Measurements from ENCODE around the gene MSL1. TPM values are rescaled to one million over a fixed set of nuclear protein-coding genes. Genes with fewer than 3 reads are reported as not detected.

MSL1 gene
- total and polyA plus RNA-seq, 2 of the 13 experiments (the other 11 are each of a cell fraction or from before 2014, with no cell fraction given): 63.8 to 88.5 TPM

DNA sequence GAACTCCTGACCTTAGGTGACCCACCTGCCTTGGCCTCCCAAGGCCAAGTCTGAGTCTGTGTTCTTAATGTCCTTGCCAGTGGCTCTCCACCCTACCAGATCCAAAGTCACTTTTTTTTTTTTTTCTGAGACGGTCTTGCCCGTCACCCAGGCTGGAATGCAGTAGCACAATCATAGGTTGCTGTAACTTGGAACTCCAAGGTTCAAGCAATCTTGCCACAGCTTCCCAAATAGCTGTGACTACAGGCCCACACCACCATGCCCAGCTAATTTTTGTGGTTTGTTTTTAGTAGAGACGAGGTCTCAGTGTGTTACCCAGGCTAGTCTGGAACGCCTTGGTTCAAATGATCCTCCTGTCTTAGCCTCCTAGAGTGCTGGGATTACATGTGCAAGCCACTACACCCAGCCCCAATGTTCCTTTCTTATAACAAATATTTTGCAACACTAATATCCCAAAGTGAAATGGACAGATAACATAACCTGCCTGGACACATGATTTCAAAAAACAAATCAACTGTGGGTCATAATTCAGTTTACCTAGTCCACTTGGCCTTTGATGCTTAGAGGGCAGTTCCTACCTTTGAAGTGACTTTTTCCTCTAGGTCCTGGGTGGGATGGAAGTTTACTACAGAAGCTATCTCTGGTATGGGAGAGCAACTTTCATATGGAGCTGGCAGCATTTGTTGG is 51.5 kb downstream of the MSL1 start (continued):
- TF ChIP-seq FIP1L1 (IDR thresholded peaks at IDR 0.05; ENCODE audit: borderline replicate concordance, insufficient read depth, low read depth, low read length): no peak
- TF ChIP-seq, protein P1, sequence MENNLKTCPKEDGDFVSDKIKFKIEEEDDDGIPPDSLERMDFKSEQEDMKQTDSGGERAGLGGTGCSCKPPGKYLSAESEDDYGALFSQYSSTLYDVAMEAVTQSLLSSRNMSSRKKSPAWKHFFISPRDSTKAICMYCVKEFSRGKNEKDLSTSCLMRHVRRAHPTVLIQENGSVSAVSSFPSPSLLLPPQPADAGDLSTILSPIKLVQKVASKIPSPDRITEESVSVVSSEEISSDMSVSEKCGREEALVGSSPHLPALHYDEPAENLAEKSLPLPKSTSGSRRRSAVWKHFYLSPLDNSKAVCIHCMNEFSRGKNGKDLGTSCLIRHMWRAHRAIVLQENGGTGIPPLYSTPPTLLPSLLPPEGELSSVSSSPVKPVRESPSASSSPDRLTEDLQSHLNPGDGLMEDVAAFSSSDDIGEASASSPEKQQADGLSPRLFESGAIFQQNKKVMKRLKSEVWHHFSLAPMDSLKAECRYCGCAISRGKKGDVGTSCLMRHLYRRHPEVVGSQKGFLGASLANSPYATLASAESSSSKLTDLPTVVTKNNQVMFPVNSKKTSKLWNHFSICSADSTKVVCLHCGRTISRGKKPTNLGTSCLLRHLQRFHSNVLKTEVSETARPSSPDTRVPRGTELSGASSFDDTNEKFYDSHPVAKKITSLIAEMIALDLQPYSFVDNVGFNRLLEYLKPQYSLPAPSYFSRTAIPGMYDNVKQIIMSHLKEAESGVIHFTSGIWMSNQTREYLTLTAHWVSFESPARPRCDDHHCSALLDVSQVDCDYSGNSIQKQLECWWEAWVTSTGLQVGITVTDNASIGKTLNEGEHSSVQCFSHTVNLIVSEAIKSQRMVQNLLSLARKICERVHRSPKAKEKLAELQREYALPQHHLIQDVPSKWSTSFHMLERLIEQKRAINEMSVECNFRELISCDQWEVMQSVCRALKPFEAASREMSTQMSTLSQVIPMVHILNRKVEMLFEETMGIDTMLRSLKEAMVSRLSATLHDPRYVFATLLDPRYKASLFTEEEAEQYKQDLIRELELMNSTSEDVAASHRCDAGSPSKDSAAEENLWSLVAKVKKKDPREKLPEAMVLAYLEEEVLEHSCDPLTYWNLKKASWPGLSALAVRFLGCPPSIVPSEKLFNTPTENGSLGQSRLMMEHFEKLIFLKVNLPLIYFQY (CRISPR knock-in tag; IDR thresholded peaks at IDR 0.05; ENCODE audit: borderline replicate concordance): peak; percentile 86; the same call in 1 of the 2 replicates
- no peak for TF ChIP-seq ZNF674 (CRISPR knock-in tag; IDR thresholded peaks at IDR 0.05; ENCODE audit: low read depth)
- TF ChIP-seq CBX5 (CRISPR knock-in tag; IDR thresholded peaks at IDR 0.05; ENCODE audit: borderline replicate concordance): no peak
- TF ChIP-seq GATAD2A (CRISPR knock-in tag; IDR thresholded peaks at IDR 0.05): peak; percentile 91
- no peak for TF ChIP-seq TAF15 (IDR thresholded peaks at IDR 0.05; ENCODE audit: low read depth, low read length, poor library complexity, severe bottlenecking)
- no peak for TF ChIP-seq DR1 (CRISPR knock-in tag; IDR thresholded peaks at IDR 0.05)
- TF ChIP-seq ZFP36L1 (CRISPR knock-in tag; IDR thresholded peaks at IDR 0.05): no peak
- no peak for TF ChIP-seq SATB2 (CRISPR knock-in tag; IDR thresholded peaks at IDR 0.05)
- no peak for TF ChIP-seq ZNF615 (CRISPR knock-in tag; IDR thresholded peaks at IDR 0.05; ENCODE audit: borderline replicate concordance)
- no peak for TF ChIP-seq MAFK (conservative IDR thresholded peaks at IDR 0.05 in 1 of 2, IDR thresholded peaks at IDR 0.05 in 1 of 2; ENCODE audit: low read length in 2 of 2)
- peak; percentile 64; the same call in 1 of the 2 replicates for TF ChIP-seq KAT8 (CRISPR knock-in tag; IDR thresholded peaks at IDR 0.05)
- TF ChIP-seq ZBTB8A (CRISPR knock-in tag; IDR thresholded peaks at IDR 0.05; ENCODE audit: borderline replicate concordance, low read depth): no peak
- TF ChIP-seq ZNF17 (CRISPR knock-in tag; IDR thresholded peaks at IDR 0.05): no peak
- no peak for TF ChIP-seq ZFP36 (IDR thresholded peaks at IDR 0.05; ENCODE audit: borderline replicate concordance, low read depth, low read length, partially characterized antibody)
- no peak for TF ChIP-seq ZNF850 (CRISPR knock-in tag; conservative IDR thresholded peaks at IDR 0.05)
- no peak for TF ChIP-seq ZNF501 (CRISPR knock-in tag; IDR thresholded peaks at IDR 0.05)
- TF ChIP-seq ZNF121 (CRISPR knock-in tag; IDR thresholded peaks at IDR 0.05): no peak; the same call in none of the 2 replicates
- peak; percentile 69; the same call in 1 of the 2 replicates for TF ChIP-seq CREM (IDR thresholded peaks at IDR 0.05)
- TF ChIP-seq CREM (CRISPR knock-in tag; IDR thresholded peaks at IDR 0.05): no peak
- TF ChIP-seq PHF21A (CRISPR knock-in tag; IDR thresholded peaks at IDR 0.05): peak; percentile 78
- no peak for TF ChIP-seq ZSCAN30 (CRISPR knock-in tag; IDR thresholded peaks at IDR 0.05)
- TF ChIP-seq SMAD3 (CRISPR knock-in tag; IDR thresholded peaks at IDR 0.05): no peak
- no peak for TF ChIP-seq HNRNPL (IDR thresholded peaks at IDR 0.05; ENCODE audit: low read depth, low read length)
- no peak for TF ChIP-seq HDAC6 (IDR thresholded peaks at IDR 0.05; ENCODE audit: low read depth, low read length)
- TF ChIP-seq, protein P2, sequence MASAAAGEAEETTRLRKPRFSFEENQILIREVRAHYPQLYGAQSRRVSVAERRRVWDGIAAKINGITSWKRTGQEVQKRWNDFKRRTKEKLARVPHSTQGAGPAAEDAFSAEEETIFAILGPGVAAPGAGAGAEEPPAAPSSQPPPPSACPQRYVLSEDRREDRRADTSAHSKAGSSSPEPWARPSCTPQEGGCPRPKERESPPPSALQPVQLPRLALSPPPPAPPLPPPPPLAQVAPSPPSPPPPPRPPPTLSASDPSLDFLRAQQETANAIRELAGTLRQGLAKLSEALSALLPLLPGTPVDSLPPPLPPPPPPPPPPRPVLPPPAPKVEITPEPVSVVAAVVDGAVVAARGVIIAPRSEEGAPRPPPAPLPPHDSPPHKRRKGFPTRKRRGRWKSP (CRISPR knock-in tag; IDR thresholded peaks at IDR 0.05): no peak
- peak; percentile 66; the same call in 1 of the 2 replicates for TF ChIP-seq ZFP1 (CRISPR knock-in tag; IDR thresholded peaks at IDR 0.05)
- no peak for TF ChIP-seq ZNF3 (CRISPR knock-in tag; IDR thresholded peaks at IDR 0.05)
- TF ChIP-seq REL (CRISPR knock-in tag; conservative IDR thresholded peaks at IDR 0.05): no peak
